ENCODE measurements around the gene SLC30A3.

SLC30A3 gene

GRCh38 chr2:27262379-27263286, at the start of gene SLC30A3:
Gene SLC30A3, minus strand, starts transcription at chr2:27263047. Its CDS starts 141 bp downstream, at chr2:27262906.
- no peak for TF ChIP-seq ZFX (IDR thresholded peaks at IDR 0.05; ENCODE audit: borderline replicate concordance)
- H3K27ac ChIP-seq, result no peak within 1 kb of the TSS

GRCh38 chr2:27312152-27312551, 49.3 kb upstream of the SLC30A3 start:
- no peak overlapping the region for H3K27ac ChIP-seq
- TF ChIP-seq ZFX (IDR thresholded peaks at IDR 0.05; ENCODE audit: borderline replicate concordance), result no peak
- no peak for TF ChIP-seq CTCF (IDR thresholded peaks at IDR 0.05)

- no peak for TF ChIP-seq CTCF (IDR thresholded peaks at IDR 0.05)
- no peak for TF ChIP-seq ZFX (IDR thresholded peaks at IDR 0.05; ENCODE audit: borderline replicate concordance)
- no peak overlapping the region for H3K27ac ChIP-seq
Observed at GRCh38 chr2:27309651-27310050, 46.8 kb upstream of the SLC30A3 start.

- TF ChIP-seq CTCF (IDR thresholded peaks at IDR 0.05), result no peak
- no peak for TF ChIP-seq ZFX (IDR thresholded peaks at IDR 0.05; ENCODE audit: borderline replicate concordance)
- no peak within 1 kb of the TSS for H3K27ac ChIP-seq
Observed at GRCh38 chr2:27308359-27308881, 45.6 kb upstream of the SLC30A3 start, which contains the start of gene UCN. Gene UCN, minus strand, starts transcription at chr2:27308445. Its CDS starts 550 bp downstream, at chr2:27307895.

GRCh38 chr2:27307545-27308358, 44.9 kb upstream of the SLC30A3 start:
- no peak overlapping the region for H3K27ac ChIP-seq
- no peak for TF ChIP-seq CTCF (IDR thresholded peaks at IDR 0.05)
- no peak for TF ChIP-seq ZFX (IDR thresholded peaks at IDR 0.05; ENCODE audit: borderline replicate concordance)

GRCh38 chr2:27307287-27307544, 44.4 kb upstream of the SLC30A3 start:
- H3K27ac ChIP-seq, result no peak overlapping the region
- TF ChIP-seq CTCF (IDR thresholded peaks at IDR 0.05), result no peak
- TF ChIP-seq ZFX (IDR thresholded peaks at IDR 0.05; ENCODE audit: borderline replicate concordance), result no peak

- H3K27ac ChIP-seq, result no peak overlapping the region
- no peak for TF ChIP-seq CTCF (IDR thresholded peaks at IDR 0.05)
- TF ChIP-seq ZFX (IDR thresholded peaks at IDR 0.05; ENCODE audit: borderline replicate concordance), result no peak
Observed at GRCh38 chr2:27306573-27307286, 43.9 kb upstream of the SLC30A3 start.
